Glutamatergic neuron (in vitro differentiated cells): ENCODE results near the gene ROR2. TPM values are rescaled to one million over a fixed set of nuclear protein-coding genes. Genes with fewer than 3 reads are reported as not detected.
"Not testable (repeated sequence)": the region's sequence is repeated elsewhere in the genome, so short reads cannot be mapped to it uniquely, and the experiment has no call there.

Experiments used
- DNase-seq: peaks from one replicate; pipeline ENCODE4 v3.0.0; 2022
- H3K27ac Mint-ChIP-seq: one replicate; pipeline ENCODE4 v1.8.0; 2020; ENCODE audit warnings: mild to moderate bottlenecking, mixed read lengths, inconsistent platforms; ENCODE audit not compliant: unreplicated experiment
- H3K27me3 Mint-ChIP-seq: one replicate; pipeline ENCODE4 v1.8.0; 2020; ENCODE audit warnings: mild to moderate bottlenecking, moderate library complexity, mixed read lengths, inconsistent platforms; ENCODE audit not compliant: unreplicated experiment
- H3K36me3 Mint-ChIP-seq: one replicate; pipeline ENCODE4 v1.8.0; 2020; ENCODE audit warnings: mild to moderate bottlenecking, mixed read lengths, inconsistent platforms; ENCODE audit not compliant: unreplicated experiment
- H3K4me1 Mint-ChIP-seq: one replicate; pipeline ENCODE4 v1.8.0; 2020; ENCODE audit warnings: mild to moderate bottlenecking, low read depth, mixed read lengths, inconsistent platforms; ENCODE audit not compliant: unreplicated experiment
- H3K4me3 Mint-ChIP-seq: one replicate; pipeline ENCODE4 v1.8.0; 2020; ENCODE audit warnings: mild to moderate bottlenecking, mixed read lengths, inconsistent platforms; ENCODE audit not compliant: unreplicated experiment
- H3K9me3 Mint-ChIP-seq: one replicate; pipeline ENCODE4 v1.8.0; 2020; ENCODE audit warnings: mild to moderate bottlenecking, moderate library complexity, mixed read lengths, inconsistent platforms; ENCODE audit not compliant: unreplicated experiment
- total RNA-seq: library from RNA; stranded (reverse); fragmentation: NEBNext Ultra II Directional; extraction: Animal tissue kit (Norgen Biotek cat#: 25700); gene quantifications from one replicate; pipeline ENCODE4 v1.2.1, GENCODE V29; 2021; ENCODE audit not compliant: unreplicated experiment
- TF ChIP-seq, protein P1 (sequence below): fragments of 200-600 bp; sonication (generic); IDR thresholded peaks from one replicate; pipeline ENCODE4 v1.5.0; 2021; ENCODE audit not compliant: partially characterized antibody, unreplicated experiment

The ROR2 gene
- total RNA-seq, 1 donor from 2014 or later, result 51.1 TPM

DNA sequence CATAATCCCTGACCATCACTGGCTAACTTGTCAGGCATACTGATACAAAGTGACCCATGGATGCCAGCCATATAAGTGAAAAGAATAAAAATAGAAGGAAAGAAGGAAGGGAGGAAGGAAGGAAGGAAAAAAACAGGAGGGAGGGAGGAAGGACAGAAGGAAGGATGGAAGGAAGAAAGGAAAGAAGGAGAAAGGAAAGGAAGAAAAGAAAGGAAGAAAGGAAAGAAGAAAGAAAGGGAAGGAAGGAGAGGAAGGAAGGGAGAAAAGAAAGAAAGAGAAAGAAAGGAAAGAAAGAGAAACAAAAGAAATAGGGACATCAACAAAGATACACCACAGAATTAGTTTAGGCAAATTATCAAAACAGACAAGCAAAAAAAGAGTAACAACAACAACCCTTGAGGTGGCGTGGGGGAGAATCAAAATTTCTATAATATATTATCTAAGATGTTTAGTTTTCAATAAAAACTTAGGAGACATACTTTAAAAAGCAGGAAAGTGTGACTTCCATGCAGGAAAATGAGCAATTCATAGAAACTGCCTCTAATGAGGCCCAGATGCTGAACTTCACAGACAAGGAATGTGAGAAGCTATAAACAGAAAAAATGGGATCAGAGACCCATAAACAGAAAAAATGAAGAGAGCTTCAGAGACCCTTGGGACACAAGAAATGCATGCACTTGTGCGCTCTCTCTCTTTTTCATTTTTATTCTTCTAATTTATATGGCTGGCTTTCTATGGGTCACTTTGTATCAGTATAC is 430.3 kb downstream of the ROR2 start:
- Mint-ChIP-seq H3K9me3 (no peaks in the 10 kb centered on the region), H3K4me1 (peaks cover 5% of the 10 kb centered on the region), H3K36me3 (peaks cover 2% of the 10 kb centered on the region), H3K27ac (no peak overlapping the region), H3K27me3 (peaks cover 5% of the 10 kb centered on the region), H3K4me3 (no peak overlapping the region)
- TF ChIP-seq, protein P1, sequence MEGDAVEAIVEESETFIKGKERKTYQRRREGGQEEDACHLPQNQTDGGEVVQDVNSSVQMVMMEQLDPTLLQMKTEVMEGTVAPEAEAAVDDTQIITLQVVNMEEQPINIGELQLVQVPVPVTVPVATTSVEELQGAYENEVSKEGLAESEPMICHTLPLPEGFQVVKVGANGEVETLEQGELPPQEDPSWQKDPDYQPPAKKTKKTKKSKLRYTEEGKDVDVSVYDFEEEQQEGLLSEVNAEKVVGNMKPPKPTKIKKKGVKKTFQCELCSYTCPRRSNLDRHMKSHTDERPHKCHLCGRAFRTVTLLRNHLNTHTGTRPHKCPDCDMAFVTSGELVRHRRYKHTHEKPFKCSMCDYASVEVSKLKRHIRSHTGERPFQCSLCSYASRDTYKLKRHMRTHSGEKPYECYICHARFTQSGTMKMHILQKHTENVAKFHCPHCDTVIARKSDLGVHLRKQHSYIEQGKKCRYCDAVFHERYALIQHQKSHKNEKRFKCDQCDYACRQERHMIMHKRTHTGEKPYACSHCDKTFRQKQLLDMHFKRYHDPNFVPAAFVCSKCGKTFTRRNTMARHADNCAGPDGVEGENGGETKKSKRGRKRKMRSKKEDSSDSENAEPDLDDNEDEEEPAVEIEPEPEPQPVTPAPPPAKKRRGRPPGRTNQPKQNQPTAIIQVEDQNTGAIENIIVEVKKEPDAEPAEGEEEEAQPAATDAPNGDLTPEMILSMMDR, result no peak
- DNase-seq, result no peak

DNA sequence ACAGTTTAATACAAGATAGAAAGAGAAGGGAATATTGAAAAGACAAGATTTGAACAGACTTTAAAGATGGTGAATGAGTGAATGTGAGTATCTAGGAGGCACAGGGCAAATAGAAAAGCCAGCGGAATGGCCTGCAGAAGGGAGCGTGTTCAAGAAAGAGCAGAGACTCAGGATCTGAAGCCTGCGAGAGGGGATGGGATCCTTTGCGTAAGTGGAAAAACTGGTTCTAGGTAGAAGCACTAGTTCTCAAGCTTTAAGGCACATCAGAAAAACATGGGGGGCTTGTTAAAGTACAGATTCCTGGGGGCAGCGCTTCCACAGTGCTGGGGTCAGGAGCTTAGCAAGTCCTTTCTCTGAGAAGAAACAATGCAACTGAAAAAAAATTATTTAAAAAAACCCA is 431.6 kb downstream of the ROR2 start:
- Mint-ChIP-seq H3K4me1 (peaks cover 5% of the 10 kb centered on the region), H3K4me3 (no peak overlapping the region), H3K9me3 (no peaks in the 10 kb centered on the region), H3K27me3 (peaks cover 5% of the 10 kb centered on the region), H3K36me3 (peaks cover 3% of the 10 kb centered on the region), H3K27ac (no peak overlapping the region)
- DNase-seq, result no peak
- TF ChIP-seq, protein P1, result no peak

- peaks cover 5% of the 10 kb centered on the region for H3K27me3 Mint-ChIP-seq
- H3K4me1 Mint-ChIP-seq, result peaks cover 5% of the 10 kb centered on the region
- TF ChIP-seq, protein P1, result no peak
- no peak overlapping the region for H3K27ac Mint-ChIP-seq
- H3K9me3 Mint-ChIP-seq, result no peaks in the 10 kb centered on the region
- peaks cover 3% of the 10 kb centered on the region for H3K36me3 Mint-ChIP-seq
- DNase-seq, result no peak
- no peak overlapping the region for H3K4me3 Mint-ChIP-seq
These were observed 432.2 kb downstream of the ROR2 start for GRCh38 chr9:91517801-91518200.

DNA sequence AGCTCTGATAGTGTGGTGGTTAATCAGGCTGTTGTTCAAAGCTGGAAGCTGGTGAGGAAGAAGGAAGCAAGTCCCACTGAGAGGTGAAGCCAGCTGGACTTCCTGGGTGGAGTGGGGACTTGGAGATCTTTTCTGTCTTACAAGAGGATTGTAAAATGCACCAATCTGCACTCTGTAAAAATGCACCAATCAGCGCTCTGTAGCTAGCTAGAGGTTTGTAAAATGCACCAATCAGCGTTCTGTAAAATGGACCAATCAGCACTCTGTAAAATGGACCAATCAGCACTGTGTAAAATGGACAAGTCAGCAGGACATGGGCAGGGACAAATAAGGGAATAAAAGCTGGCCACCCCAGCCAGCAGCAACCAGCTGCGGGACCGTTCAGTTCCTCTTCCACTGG is 432.7 kb downstream of the ROR2 start:
- not testable (repeated sequence) for H3K36me3 Mint-ChIP-seq, H3K4me3 Mint-ChIP-seq, H3K9me3 Mint-ChIP-seq, H3K4me1 Mint-ChIP-seq, DNase-seq, H3K27me3 Mint-ChIP-seq, H3K27ac Mint-ChIP-seq

DNA sequence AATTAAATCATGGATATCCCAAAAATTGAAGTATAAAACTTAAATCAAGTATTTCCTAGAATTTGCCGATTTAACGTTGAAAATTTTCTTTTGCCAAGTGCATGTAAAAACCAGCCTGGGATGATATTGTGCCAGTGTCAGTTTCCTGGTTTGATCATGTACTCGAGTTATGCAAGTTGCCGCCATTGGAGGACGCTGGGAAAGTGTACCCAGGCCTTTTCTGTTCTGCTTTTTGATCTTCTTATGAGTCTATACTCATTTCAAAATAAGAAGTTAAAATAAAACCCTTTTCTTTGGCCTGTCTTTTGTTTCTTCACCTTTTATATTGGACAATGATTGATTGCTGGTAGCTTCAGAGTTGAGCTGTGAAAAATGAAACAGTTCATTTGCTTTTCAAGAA is 433.3 kb downstream of the ROR2 start:
- H3K27ac Mint-ChIP-seq, result no peak overlapping the region
- peaks cover 5% of the 10 kb centered on the region for H3K4me1 Mint-ChIP-seq
- peaks cover 7% of the 10 kb centered on the region for H3K36me3 Mint-ChIP-seq
- DNase-seq, result no peak
- H3K9me3 Mint-ChIP-seq, result peaks cover 4% of the 10 kb centered on the region
- TF ChIP-seq, protein P1, result no peak
- H3K4me3 Mint-ChIP-seq, result no peak overlapping the region
- H3K27me3 Mint-ChIP-seq, result peaks cover 5% of the 10 kb centered on the region
